GM23338 (cell line): Measurements from ENCODE around the gene PRC1.

ENCODE experiments used
- CREB1 ChIP-seq: fragments of 250-450 bp; sonication (Bioruptor Pico); IDR thresholded peaks from 2 replicates; pipeline ENCODE4 v1.5.0; 2020; ENCODE audit warnings: low read depth, mild to moderate bottlenecking, moderate library complexity
- EZH2 ChIP-seq: fragments of 200-600 bp; sonication (generic); IDR thresholded peaks from one replicate; pipeline ENCODE4 v1.8.0; 2017; ENCODE audit warnings: antibody characterized with exemption, mild to moderate bottlenecking, low read depth; ENCODE audit not compliant: unreplicated experiment
- EZH2phosphoT487 ChIP-seq: fragments of 200-600 bp; sonication (generic); IDR thresholded peaks from one replicate; pipeline ENCODE4 v1.8.1; 2018; ENCODE audit warnings: antibody characterized with exemption; ENCODE audit not compliant: unreplicated experiment
- JUNB ChIP-seq: IDR thresholded peaks from one replicate; pipeline ENCODE4 v1.6.1; 2016; ENCODE audit warnings: antibody characterized with exemption; ENCODE audit not compliant: unreplicated experiment
- POLR2AphosphoS5 ChIP-seq: IDR thresholded peaks from 2 replicates; pipeline ENCODE4 v1.6.1; 2016; ENCODE audit warnings: antibody characterized with exemption, low read depth
- REST ChIP-seq: IDR thresholded peaks from one replicate; pipeline ENCODE4 v1.6.1; 2018; ENCODE audit warnings: antibody characterized with exemption; ENCODE audit not compliant: unreplicated experiment
- TF ChIP-seq, protein P1 (sequence below), 2 experiments: fragments of 200-600 bp in 1 of 2; sonication (generic) in 1 of 2; conservative IDR thresholded peaks; 2 replicates each; pipeline versions ENCODE4 v1.5.1 to v1.6.1; 2016 to 2017; ENCODE audit warnings: antibody characterized with exemption in 2 of 2, low read depth in 2 of 2, mild to moderate bottlenecking in 2 of 2, moderate library complexity in 1 of 2
- TF ChIP-seq, protein P2 (sequence below): fragments of 250-450 bp; sonication (Bioruptor Pico); IDR thresholded peaks from 2 replicates; pipeline ENCODE4 v1.5.0; 2020; ENCODE audit warnings: mild to moderate bottlenecking, moderate library complexity

- TF ChIP-seq EZH2, result no peak
- TF ChIP-seq EZH2phosphoT487, result no peak
- TF ChIP-seq REST, result no peak
- TF ChIP-seq, protein P1, sequence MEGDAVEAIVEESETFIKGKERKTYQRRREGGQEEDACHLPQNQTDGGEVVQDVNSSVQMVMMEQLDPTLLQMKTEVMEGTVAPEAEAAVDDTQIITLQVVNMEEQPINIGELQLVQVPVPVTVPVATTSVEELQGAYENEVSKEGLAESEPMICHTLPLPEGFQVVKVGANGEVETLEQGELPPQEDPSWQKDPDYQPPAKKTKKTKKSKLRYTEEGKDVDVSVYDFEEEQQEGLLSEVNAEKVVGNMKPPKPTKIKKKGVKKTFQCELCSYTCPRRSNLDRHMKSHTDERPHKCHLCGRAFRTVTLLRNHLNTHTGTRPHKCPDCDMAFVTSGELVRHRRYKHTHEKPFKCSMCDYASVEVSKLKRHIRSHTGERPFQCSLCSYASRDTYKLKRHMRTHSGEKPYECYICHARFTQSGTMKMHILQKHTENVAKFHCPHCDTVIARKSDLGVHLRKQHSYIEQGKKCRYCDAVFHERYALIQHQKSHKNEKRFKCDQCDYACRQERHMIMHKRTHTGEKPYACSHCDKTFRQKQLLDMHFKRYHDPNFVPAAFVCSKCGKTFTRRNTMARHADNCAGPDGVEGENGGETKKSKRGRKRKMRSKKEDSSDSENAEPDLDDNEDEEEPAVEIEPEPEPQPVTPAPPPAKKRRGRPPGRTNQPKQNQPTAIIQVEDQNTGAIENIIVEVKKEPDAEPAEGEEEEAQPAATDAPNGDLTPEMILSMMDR (conservative IDR thresholded peaks at IDR 0.05; ENCODE audit: low read depth in 2 of 2), result no peak
- TF ChIP-seq CREB1 (CRISPR knock-in tag), result no peak
- TF ChIP-seq POLR2AphosphoS5, result no peak
- TF ChIP-seq JUNB, result no peak
- TF ChIP-seq, protein P2, sequence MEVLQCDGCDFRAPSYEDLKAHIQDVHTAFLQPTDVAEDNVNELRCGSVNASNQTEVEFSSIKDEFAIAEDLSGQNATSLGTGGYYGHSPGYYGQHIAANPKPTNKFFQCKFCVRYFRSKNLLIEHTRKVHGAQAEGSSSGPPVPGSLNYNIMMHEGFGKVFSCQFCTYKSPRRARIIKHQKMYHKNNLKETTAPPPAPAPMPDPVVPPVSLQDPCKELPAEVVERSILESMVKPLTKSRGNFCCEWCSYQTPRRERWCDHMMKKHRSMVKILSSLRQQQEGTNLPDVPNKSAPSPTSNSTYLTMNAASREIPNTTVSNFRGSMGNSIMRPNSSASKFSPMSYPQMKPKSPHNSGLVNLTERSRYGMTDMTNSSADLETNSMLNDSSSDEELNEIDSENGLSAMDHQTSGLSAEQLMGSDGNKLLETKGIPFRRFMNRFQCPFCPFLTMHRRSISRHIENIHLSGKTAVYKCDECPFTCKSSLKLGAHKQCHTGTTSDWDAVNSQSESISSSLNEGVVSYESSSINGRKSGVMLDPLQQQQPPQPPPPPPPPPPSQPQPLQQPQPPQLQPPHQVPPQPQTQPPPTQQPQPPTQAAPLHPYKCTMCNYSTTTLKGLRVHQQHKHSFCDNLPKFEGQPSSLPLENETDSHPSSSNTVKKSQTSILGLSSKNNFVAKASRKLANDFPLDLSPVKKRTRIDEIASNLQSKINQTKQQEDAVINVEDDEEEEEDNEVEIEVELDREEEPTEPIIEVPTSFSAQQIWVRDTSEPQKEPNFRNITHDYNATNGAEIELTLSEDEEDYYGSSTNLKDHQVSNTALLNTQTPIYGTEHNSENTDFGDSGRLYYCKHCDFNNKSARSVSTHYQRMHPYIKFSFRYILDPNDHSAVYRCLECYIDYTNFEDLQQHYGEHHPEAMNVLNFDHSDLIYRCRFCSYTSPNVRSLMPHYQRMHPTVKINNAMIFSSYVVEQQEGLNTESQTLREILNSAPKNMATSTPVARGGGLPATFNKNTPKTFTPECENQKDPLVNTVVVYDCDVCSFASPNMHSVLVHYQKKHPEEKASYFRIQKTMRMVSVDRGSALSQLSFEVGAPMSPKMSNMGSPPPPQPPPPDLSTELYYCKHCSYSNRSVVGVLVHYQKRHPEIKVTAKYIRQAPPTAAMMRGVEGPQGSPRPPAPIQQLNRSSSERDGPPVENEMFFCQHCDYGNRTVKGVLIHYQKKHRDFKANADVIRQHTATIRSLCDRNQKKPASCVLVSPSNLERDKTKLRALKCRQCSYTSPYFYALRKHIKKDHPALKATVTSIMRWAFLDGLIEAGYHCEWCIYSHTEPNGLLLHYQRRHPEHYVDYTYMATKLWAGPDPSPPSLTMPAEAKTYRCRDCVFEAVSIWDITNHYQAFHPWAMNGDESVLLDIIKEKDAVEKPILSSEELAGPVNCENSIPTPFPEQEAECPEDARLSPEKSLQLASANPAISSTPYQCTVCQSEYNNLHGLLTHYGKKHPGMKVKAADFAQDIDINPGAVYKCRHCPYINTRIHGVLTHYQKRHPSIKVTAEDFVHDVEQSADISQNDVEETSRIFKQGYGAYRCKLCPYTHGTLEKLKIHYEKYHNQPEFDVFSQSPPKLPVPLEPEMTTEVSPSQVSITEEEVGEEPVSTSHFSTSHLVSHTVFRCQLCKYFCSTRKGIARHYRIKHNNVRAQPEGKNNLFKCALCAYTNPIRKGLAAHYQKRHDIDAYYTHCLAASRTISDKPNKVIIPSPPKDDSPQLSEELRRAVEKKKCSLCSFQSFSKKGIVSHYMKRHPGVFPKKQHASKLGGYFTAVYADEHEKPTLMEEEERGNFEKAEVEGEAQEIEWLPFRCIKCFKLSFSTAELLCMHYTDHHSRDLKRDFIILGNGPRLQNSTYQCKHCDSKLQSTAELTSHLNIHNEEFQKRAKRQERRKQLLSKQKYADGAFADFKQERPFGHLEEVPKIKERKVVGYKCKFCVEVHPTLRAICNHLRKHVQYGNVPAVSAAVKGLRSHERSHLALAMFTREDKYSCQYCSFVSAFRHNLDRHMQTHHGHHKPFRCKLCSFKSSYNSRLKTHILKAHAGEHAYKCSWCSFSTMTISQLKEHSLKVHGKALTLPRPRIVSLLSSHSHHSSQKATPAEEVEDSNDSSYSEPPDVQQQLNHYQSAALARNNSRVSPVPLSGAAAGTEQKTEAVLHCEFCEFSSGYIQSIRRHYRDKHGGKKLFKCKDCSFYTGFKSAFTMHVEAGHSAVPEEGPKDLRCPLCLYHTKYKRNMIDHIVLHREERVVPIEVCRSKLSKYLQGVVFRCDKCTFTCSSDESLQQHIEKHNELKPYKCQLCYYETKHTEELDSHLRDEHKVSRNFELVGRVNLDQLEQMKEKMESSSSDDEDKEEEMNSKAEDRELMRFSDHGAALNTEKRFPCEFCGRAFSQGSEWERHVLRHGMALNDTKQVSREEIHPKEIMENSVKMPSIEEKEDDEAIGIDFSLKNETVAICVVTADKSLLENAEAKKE (CRISPR knock-in tag), result no peak
Observed at GRCh38 chr15:90990446-90990845, 3.9 kb downstream of the PRC1 start.
